ENCODE results near the gene CALHM3. TPM values are rescaled to one million over a fixed set of nuclear protein-coding genes. Genes with fewer than 3 reads are reported as not detected.

The CALHM3 gene
- polyA plus RNA-seq, 6 donors from 2014 or later, result not detected

DNA sequence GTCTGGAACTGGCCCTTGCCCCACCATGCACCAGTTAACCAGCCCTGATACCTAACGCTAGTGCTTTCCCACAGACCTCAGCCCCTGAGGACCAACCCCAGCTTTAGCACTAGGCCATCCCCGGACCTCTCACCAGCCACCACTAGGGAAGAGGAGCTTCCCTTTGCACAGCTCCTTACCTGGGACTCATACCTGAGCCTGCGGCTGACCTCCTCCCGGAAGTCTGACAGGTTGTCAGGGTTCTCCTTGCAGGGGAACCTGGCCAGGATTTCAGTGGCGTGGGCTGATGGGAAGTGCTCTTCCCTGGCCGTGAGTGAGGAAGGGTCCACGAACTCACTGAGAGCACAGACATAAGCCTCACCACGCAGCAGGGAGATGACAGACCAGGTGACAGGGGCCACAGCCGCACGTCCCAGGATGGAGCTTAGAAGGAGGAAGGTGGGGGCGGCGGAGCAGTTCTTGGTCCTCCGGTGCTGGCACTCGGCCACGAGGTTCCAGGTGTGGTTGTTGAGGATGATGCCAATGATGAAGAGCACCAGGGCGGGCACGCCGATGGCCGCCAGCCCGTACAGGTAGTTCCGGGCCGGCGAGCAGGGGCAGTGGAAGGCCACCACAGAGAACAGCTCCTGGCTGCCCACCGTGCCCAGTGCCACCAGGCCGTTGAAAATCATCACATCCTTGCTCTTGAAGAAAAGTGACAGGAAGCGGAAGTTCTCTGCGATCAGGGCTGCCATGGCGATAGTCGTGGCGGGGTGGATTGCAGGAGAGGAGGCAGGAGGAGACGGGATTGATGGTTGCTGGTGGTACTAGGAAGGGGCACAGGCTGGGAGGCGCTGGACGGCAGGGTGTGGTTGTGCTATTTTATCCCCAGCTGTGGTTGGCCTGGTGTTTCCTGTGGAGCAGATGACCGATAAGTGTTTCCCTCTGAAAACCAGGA, 29.6 kb downstream of the CALHM3 start:
- peaks cover 0 to 32% (median 0%) of the 10 kb centered on the region in 3 donors for H3K27me3 Mint-ChIP-seq
- ATAC-seq (ENCODE audit: low read depth in 2 of 2) (no peak), DNase-seq (no peak)
- peaks cover 16 to 17% (median 17%) of the 10 kb centered on the region in 3 donors for H3K4me1 Mint-ChIP-seq
- H3K27ac Mint-ChIP-seq, result peak overlapping the region in 1 of 6 donors; percentile 85
- H3K9me3 Mint-ChIP-seq, result no peaks in the 10 kb centered on the region
- peak overlapping the region in 4 of 8 donors; percentile 30 to 84 (median 62) for H3K4me3 Mint-ChIP-seq
- peaks cover 6 to 15% of the 10 kb centered on the region in 2 donors for H3K36me3 Mint-ChIP-seq

DNA sequence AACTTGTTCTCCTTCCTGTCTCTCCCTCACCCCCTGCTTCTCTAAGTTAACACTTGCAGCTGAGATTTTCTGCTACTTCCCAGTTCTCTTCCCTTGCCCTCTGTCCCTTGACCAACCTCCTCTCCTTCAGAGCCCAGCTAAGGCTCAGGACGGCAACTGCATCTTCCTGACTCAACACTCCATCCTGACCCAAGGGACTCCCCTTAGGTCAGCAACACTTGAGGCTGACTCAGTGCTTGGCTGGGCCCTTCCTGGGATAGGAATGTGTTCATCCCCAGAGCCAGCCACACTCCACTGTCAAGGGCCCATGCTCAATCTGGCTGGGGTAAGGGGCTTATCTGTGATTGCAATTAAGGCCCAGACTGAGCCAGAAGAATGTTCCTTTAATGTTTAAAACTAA, 30.3 kb downstream of the CALHM3 start:
- Mint-ChIP-seq H3K27me3 (peaks cover 0 to 31% (median 0%) of the 10 kb centered on the region in 3 donors), H3K4me1 (peaks cover 16 to 17% (median 17%) of the 10 kb centered on the region in 3 donors), H3K4me3 (no peak overlapping the region), H3K9me3 (no peaks in the 10 kb centered on the region), H3K27ac (peak overlapping the region in 1 of 6 donors; percentile 17), H3K36me3 (peaks cover 13 to 18% of the 10 kb centered on the region in 2 donors)
- DNase-seq (no peak), ATAC-seq (ENCODE audit: low read depth in 2 of 2) (no peak)

DNA sequence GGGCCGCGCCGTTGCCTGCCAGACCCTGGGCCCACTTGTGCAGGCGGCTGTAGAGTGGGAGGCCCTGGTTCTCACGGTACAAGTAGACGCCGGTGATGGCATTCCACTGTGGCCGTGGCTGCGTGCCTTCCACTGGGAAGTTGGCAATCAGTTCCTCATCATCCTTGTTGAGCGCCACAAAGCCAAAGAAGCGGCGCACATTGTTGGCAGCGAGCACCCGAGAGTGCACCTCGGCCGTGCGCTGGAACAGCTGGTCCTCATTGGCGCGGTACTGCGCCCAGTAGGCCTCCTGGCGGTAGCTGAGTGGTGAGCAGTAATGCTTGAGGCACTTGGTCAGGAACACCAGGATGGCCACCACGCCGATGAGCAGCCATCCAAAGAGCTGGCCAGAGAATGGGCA, 31.9 kb downstream of the CALHM3 start:
- H3K9me3 Mint-ChIP-seq, result no peaks in the 10 kb centered on the region
- H3K4me3 Mint-ChIP-seq, result no peak overlapping the region
- peaks cover 22 to 24% of the 10 kb centered on the region in 2 donors for H3K36me3 Mint-ChIP-seq
- ATAC-seq (ENCODE audit: low read depth in 2 of 2) (no peak), DNase-seq (no peak)
- peaks cover 0 to 16% (median 0%) of the 10 kb centered on the region in 3 donors for H3K27me3 Mint-ChIP-seq
- H3K27ac Mint-ChIP-seq, result peak overlapping the region in 1 of 6 donors; percentile 76
- peaks cover 9 to 16% (median 10%) of the 10 kb centered on the region in 3 donors for H3K4me1 Mint-ChIP-seq

DNA sequence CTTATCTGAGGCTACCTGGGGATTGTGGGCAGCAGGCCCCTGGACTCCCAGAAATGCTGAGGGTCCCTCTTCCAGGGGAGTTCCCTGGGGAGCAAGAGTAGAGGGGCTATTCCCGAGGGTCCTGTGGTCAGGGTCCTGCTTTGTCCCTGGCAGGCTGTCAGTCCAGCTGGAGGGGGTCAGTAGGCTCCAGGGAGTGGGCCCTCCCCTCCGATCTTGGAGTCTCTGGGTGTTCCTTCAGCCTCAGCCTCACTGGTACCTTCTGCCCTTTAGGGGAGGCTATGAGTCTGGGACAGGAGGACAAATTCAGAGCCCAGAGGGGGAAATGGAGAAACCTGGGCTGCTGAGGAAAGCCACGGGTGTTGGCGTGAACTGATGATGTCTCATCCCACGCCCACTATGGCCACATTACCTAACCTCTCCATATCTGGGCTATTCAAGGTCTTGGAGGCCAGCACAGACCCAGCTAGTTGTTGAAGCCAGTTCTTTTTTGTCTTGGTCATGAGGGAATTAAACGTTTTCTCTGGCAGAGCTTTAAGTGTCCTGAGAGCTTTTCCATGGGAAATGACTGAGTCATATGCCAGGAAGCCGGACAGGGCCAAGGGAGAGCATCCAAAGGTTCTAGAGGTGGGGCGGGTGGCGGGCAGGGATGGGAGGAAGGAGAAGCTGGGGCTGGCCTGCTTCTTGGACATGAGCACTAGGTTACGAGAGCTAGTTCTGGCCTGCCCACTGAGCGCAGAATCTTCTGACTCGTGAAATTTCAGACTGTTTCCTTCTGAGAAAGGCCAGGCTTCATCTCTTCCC, 33.1 kb downstream of the CALHM3 start:
- Mint-ChIP-seq H3K27me3 (peaks cover 0 to 8% (median 0%) of the 10 kb centered on the region in 3 donors), H3K36me3 (peaks cover 22 to 24% of the 10 kb centered on the region in 2 donors), H3K9me3 (no peaks in the 10 kb centered on the region), H3K4me1 (peaks cover 3 to 9% (median 6%) of the 10 kb centered on the region in 3 donors), H3K4me3 (no peak overlapping the region), H3K27ac (peak overlapping the region in 2 of 6 donors; percentile 15 to 38)
- no peak for ATAC-seq (ENCODE audit: low read depth in 2 of 2)
- no peak for DNase-seq

DNA sequence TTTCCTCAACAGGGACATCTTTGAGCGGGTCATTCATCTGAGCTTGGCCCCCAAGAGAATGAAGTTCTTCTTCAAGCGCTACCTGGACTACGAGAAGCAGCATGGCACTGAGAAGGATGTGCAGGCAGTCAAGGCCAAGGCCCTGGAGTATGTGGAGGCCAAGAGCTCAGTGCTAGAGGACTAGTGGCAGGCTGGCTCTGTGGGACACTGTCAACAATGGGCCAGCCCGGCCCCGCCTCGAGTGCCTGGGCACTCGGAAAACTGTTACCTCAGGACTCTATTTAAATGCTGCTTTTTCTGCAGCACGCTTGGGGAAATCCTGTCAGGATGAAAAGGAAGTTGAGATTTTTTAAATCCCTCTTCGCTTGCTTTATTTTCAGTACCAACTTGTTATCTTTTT, 33.7 kb downstream of the CALHM3 start:
- Mint-ChIP-seq H3K36me3 (peaks cover 22 to 27% of the 10 kb centered on the region in 2 donors), H3K27ac (no peak overlapping the region), H3K9me3 (no peaks in the 10 kb centered on the region), H3K4me3 (no peak overlapping the region), H3K4me1 (peaks cover 0 to 9% (median 0%) of the 10 kb centered on the region in 3 donors), H3K27me3 (peaks cover 0 to 4% (median 0%) of the 10 kb centered on the region in 3 donors)
- ATAC-seq (ENCODE audit: low read depth in 2 of 2) (no peak), DNase-seq (no peak)

DNA sequence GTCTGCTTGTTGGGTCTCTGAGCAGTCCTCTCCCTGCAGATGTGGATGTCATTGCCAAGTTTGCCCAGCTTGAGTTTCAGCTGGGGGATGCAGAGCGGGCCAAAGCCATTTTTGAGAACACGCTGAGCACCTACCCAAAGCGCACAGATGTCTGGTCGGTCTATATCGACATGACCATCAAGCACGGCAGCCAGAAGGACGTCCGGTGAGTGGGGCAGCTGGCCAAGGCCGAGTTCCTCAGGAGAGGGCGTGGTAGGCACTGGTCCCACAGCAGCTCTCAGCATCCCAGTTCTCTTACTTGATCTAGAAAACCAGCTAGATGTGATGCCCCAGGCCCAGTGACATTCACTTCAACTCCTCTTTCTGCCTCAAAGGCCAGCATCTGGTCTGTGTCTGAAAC, 34.6 kb downstream of the CALHM3 start:
- Mint-ChIP-seq H3K27me3 (peaks cover 0 to 1% (median 0%) of the 10 kb centered on the region in 3 donors), H3K4me1 (peaks cover 0 to 4% (median 0%) of the 10 kb centered on the region in 3 donors), H3K4me3 (no peak overlapping the region), H3K36me3 (peaks cover 26 to 36% of the 10 kb centered on the region in 2 donors), H3K9me3 (no peaks in the 10 kb centered on the region), H3K27ac (peak overlapping the region in 1 of 6 donors; percentile 85)
- no peak for ATAC-seq (ENCODE audit: low read depth in 2 of 2)
- DNase-seq, result no peak

DNA sequence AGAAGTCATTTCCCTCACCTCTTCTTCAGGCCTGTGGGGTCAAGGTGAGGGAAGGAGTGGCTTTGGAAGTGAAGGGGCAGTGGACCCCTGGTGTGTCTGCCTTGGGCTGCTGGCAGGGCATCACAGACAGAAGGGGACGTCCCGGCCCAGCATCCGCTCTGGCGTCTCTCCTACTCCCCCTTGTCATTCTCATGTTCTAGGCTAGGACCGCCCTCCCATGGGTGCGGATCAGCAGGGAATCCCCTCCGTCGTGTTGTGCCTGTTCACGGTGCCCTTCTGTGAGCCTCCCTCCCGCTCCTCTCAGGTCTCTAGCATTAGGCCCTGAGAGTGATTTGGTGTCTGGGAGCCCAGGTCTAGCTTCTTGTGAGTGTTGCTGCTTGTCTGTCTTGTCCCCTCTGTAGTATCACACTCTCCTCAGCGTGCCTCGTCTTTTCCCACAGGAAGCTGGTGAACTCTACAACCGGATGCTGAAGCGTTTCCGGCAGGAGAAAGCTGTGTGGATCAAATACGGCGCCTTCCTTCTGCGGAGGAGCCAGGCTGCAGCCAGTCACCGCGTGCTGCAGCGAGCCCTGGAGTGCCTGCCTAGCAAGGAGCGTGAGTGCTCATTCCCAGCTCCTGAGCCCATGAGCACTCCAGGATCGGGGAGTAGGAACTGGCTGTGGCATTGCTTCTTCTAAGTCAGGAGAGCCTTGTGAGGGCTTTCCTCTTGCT, 35.4 kb downstream of the CALHM3 start:
- no peaks in the 10 kb centered on the region for H3K27me3 Mint-ChIP-seq
- no peak overlapping the region for H3K4me3 Mint-ChIP-seq
- H3K9me3 Mint-ChIP-seq, result no peaks in the 10 kb centered on the region
- no peaks in the 10 kb centered on the region for H3K4me1 Mint-ChIP-seq
- peak overlapping the region in 1 of 6 donors; percentile 36 for H3K27ac Mint-ChIP-seq
- H3K36me3 Mint-ChIP-seq, result peaks cover 29 to 34% of the 10 kb centered on the region in 2 donors
- ATAC-seq (ENCODE audit: low read depth in 2 of 2) (no peak), DNase-seq (no peak)

DNA sequence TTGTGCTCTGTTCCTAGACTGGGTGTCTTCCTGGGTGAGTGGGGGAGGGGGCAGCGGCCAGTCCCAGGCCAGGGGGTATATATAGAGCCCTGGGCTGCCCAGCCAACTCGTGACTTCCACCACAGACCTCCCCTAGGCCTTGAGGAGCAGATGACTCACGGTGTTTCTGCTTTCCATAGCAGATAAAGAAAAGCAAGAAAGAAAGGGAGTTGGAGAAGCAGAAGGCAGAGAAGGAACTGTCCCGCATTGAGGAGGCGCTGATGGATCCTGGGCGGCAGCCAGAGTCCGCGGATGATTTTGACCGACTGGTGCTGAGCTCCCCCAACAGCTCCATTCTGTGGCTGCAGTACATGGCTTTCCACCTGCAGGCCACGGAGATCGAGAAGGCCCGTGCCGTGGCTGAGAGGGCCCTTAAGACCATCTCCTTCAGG, 37.0 kb downstream of the CALHM3 start:
- no peaks in the 10 kb centered on the region for H3K27me3 Mint-ChIP-seq
- DNase-seq, result no peak
- peaks cover 35 to 39% of the 10 kb centered on the region in 2 donors for H3K36me3 Mint-ChIP-seq
- H3K9me3 Mint-ChIP-seq, result no peaks in the 10 kb centered on the region
- no peaks in the 10 kb centered on the region for H3K4me1 Mint-ChIP-seq
- ATAC-seq (ENCODE audit: low read depth in 2 of 2), result no peak
- no peak overlapping the region for H3K4me3 Mint-ChIP-seq
- H3K27ac Mint-ChIP-seq, result no peak overlapping the region

DNA sequence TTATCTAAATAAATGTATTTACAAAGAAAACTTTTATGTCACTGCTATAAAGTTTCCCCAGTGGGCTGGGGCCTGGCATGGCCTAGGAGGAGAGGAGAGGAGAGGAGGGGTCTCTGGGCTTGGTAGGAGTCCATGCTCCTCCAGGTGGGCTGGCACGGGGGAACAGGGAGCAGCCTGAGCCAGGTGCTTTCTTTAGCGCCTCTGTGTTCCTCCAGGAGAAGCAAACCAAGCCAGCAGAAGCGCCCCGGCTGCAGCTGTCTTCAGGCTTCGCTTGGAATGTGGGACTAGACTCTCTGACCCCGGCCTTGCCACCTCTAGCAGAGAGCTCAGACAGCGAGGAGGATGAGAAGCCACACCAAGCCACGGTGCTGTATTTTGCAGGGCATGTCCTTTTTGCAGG, 37.4 kb downstream of the CALHM3 start:
- Mint-ChIP-seq H3K27me3 (no peaks in the 10 kb centered on the region), H3K9me3 (no peaks in the 10 kb centered on the region), H3K36me3 (peaks cover 39 to 43% of the 10 kb centered on the region in 2 donors), H3K27ac (no peak overlapping the region), H3K4me1 (no peaks in the 10 kb centered on the region), H3K4me3 (no peak overlapping the region)
- DNase-seq, result no peak
- no peak for ATAC-seq (ENCODE audit: low read depth in 2 of 2)

DNA sequence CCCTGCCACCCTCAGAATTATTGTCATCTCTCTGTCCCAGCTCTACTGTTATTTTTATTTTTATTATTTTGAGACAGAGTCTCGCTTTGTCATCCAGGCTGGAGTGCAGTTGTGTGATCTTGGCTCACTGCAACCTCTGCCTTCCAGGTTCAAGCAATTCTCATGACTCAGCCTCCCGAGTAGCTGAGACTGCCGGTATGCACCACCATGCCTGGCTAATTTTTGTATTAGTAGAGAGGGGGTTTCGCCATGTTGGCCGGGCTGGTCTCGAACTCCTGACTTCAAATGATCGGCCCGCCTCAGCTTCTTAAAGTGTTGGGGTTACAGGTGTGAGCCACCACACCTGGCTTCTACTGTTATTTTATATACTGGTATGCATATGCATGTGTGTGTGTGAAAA, 37.8 kb downstream of the CALHM3 start:
- no peaks in the 10 kb centered on the region for H3K9me3 Mint-ChIP-seq
- no peaks in the 10 kb centered on the region for H3K4me1 Mint-ChIP-seq
- ATAC-seq (ENCODE audit: low read depth in 2 of 2), result no peak
- H3K36me3 Mint-ChIP-seq, result peaks cover 43 to 46% of the 10 kb centered on the region in 2 donors
- DNase-seq, result no peak
- no peak overlapping the region for H3K27ac Mint-ChIP-seq
- no peak overlapping the region for H3K4me3 Mint-ChIP-seq
- H3K27me3 Mint-ChIP-seq, result no peaks in the 10 kb centered on the region

DNA sequence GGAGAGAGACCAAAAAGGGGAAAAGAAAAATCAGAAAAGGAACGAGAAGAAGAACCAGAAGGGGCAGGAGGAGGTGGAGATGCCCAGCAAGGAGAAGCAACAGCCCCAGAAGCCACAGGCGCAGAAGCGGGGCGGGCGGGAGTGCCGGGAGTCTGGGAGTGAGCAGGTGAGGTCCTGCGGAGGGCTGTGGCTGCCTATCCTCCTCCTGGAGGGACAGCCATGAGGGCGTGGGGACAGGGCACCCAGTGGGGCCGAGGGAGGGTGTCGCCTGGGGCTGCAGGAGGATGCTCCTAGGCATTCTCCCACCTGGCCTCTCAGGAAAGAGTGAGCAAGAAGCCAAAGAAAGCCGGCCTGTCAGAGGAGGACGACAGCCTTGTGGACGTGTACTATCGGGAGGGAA, 38.6 kb downstream of the CALHM3 start:
- DNase-seq, result no peak
- H3K36me3 Mint-ChIP-seq, result peaks cover 44 to 46% of the 10 kb centered on the region in 2 donors
- H3K27ac Mint-ChIP-seq, result peak overlapping the region in 3 of 6 donors; percentile 62 to 80 (median 74)
- H3K27me3 Mint-ChIP-seq, result no peaks in the 10 kb centered on the region
- H3K4me3 Mint-ChIP-seq, result no peak overlapping the region
- no peaks in the 10 kb centered on the region for H3K9me3 Mint-ChIP-seq
- no peaks in the 10 kb centered on the region for H3K4me1 Mint-ChIP-seq
- no peak for ATAC-seq (ENCODE audit: low read depth in 2 of 2)

DNA sequence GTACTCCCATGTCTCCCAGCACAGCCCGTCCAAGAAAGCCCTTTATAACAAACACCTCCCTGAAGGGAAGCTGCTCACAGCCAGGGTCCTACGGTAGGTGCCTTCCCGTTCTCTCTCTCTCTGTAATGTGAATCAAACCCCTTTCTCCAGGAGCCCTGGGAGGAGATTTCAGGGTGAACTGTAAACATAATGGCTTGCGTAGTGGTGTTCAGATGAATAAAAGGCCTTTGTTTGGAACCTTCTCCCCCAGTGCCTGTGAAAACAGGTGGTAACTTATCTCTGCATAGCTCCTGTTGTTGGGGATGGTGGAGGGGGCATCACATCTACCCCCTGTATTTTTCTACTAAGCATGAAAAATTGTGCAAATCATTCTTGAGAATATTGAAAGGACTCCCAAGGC, 39.3 kb downstream of the CALHM3 start:
- ATAC-seq (ENCODE audit: low read depth in 2 of 2) (no peak), DNase-seq (no peak)
- Mint-ChIP-seq H3K9me3 (no peaks in the 10 kb centered on the region), H3K27ac (peak overlapping the region in 4 of 6 donors; percentile 22 to 74 (median 54)), H3K4me1 (no peaks in the 10 kb centered on the region), H3K36me3 (peaks cover 39 to 46% of the 10 kb centered on the region in 2 donors), H3K4me3 (no peak overlapping the region), H3K27me3 (no peaks in the 10 kb centered on the region)

DNA sequence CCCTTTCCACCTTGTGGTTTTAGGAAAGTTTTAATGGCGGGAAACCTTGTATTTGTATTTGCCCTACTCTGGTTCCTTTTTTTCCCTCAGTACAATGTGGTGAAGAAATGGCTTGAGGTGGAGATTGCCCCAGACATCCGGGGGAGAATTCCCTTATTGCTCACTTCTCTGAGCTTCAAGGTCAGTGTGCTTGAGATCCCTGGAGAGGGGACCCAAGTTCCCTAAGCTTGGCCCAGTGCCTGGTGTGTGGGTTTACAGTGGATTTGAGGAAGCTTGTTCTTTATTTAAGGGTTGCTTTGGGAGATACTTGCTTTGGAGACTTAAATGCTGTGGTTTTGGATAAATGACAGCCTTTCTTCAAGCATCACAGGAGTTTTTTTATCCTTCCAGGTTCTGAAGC, 45.2 kb downstream of the CALHM3 start:
- DNase-seq (no peak), ATAC-seq (ENCODE audit: low read depth in 2 of 2) (no peak)
- no peaks in the 10 kb centered on the region for H3K4me1 Mint-ChIP-seq
- no peaks in the 10 kb centered on the region for H3K27me3 Mint-ChIP-seq
- H3K27ac Mint-ChIP-seq, result peak overlapping the region in 2 of 6 donors; percentile 15 to 89
- no peaks in the 10 kb centered on the region for H3K9me3 Mint-ChIP-seq
- peaks cover 40 to 43% of the 10 kb centered on the region in 2 donors for H3K36me3 Mint-ChIP-seq
- H3K4me3 Mint-ChIP-seq, result no peak overlapping the region
